Astrocyte (in vitro differentiated cells and primary cell): ENCODE results near the gene ZBTB44. TPM values are rescaled to one million over a fixed set of nuclear protein-coding genes. Genes with fewer than 3 reads are reported as not detected.
"Not testable (repeated sequence)": the region's sequence is repeated elsewhere in the genome, so short reads cannot be mapped to it uniquely, and the experiment has no call there.

Experiments
- DNase-seq: peaks from one replicate; pipeline ENCODE4 v3.0.0-alpha.2; 2010; ENCODE audit warnings: low read depth
- FAIRE-seq: peaks from 2 replicates; lab custom pipeline; 2011; peaks lifted over from hg19 to GRCh38; lab: Jason Lieb, UNC
- H2AFZ ChIP-seq: 2 replicates; pipeline ENCODE4 v1.6.0; 2012; ENCODE audit warnings: low read depth, low read length, inconsistent platforms
- H3K27ac ChIP-seq: 2 replicates; pipeline ENCODE4 v1.5.1; 2011; ENCODE audit warnings: low read depth, low read length, inconsistent platforms
- H3K27me3 ChIP-seq: 2 replicates; pipeline ENCODE4 v1.6.0; 2011; ENCODE audit warnings: low read length, inconsistent platforms; ENCODE audit not compliant: insufficient read depth
- H3K36me3 ChIP-seq: 2 replicates; pipeline ENCODE4 v1.5.1; 2011; ENCODE audit warnings: low read length, inconsistent platforms; ENCODE audit not compliant: insufficient read depth
- H3K4me1 ChIP-seq: 2 replicates; pipeline ENCODE4 v1.5.1; 2011; ENCODE audit warnings: low read length, inconsistent platforms; ENCODE audit not compliant: insufficient read depth
- H3K4me2 ChIP-seq: 2 replicates; pipeline ENCODE4 v1.6.0; 2012; ENCODE audit warnings: low read length, inconsistent platforms
- H3K4me3 ChIP-seq: 2 replicates; pipeline ENCODE4 v1.5.1; 2011; ENCODE audit warnings: low read depth, mild to moderate bottlenecking, low read length, inconsistent platforms; ENCODE audit not compliant: insufficient read depth
- H3K79me2 ChIP-seq: 2 replicates; pipeline ENCODE4 v1.6.0; 2012; ENCODE audit warnings: mild to moderate bottlenecking, low read length, inconsistent platforms; ENCODE audit not compliant: insufficient read depth
- H3K9ac ChIP-seq: 2 replicates; pipeline ENCODE4 v1.6.0; 2012; ENCODE audit warnings: mild to moderate bottlenecking, low read length, inconsistent platforms
- H3K9me3 ChIP-seq: 2 replicates; pipeline ENCODE4 v1.5.1; 2012; ENCODE audit warnings: low read depth, mild to moderate bottlenecking, low read length, inconsistent platforms; ENCODE audit not compliant: insufficient read depth
- H4K20me1 ChIP-seq: 2 replicates; pipeline ENCODE4 v1.6.0; 2012; ENCODE audit warnings: low read length, inconsistent platforms; ENCODE audit not compliant: insufficient read depth
- H3K27ac Mint-ChIP-seq: one replicate; pipeline ENCODE4 v1.8.0; 2021; ENCODE audit warnings: mild to moderate bottlenecking, mixed read lengths; ENCODE audit not compliant: unreplicated experiment
- H3K27me3 Mint-ChIP-seq: one replicate; pipeline ENCODE4 v1.8.0; 2021; ENCODE audit warnings: low read depth, mixed read lengths; ENCODE audit not compliant: unreplicated experiment
- H3K36me3 Mint-ChIP-seq: one replicate; pipeline ENCODE4 v1.8.0; 2021; ENCODE audit warnings: low read depth, mixed read lengths; ENCODE audit not compliant: unreplicated experiment
- H3K4me1 Mint-ChIP-seq: one replicate; pipeline ENCODE4 v1.8.0; 2021; ENCODE audit warnings: low read depth, mixed read lengths; ENCODE audit not compliant: unreplicated experiment
- H3K4me3 Mint-ChIP-seq: one replicate; pipeline ENCODE4 v1.8.0; 2021; ENCODE audit warnings: mild to moderate bottlenecking, moderate library complexity, mixed read lengths; ENCODE audit not compliant: unreplicated experiment
- H3K9me3 Mint-ChIP-seq: one replicate; pipeline ENCODE4 v1.8.0; 2021; ENCODE audit warnings: mild to moderate bottlenecking, mixed read lengths; ENCODE audit not compliant: unreplicated experiment
- EZH2 ChIP-seq: IDR thresholded peaks from 2 replicates; pipeline ENCODE4 v1.6.1; 2012; ENCODE audit warnings: mild to moderate bottlenecking, low read length, inconsistent platforms; ENCODE audit not compliant: insufficient read depth
- total RNA-seq: library from RNA; stranded (reverse); gene quantifications from 2 replicates; pipeline ENCODE4 v1.2.1, GENCODE V29; 2021
- TF ChIP-seq, protein P1 (sequence below): IDR thresholded peaks from 2 replicates; pipeline ENCODE4 v1.5.1; 2011; ENCODE audit warnings: low read depth, mild to moderate bottlenecking, inconsistent platforms, low read length, moderate library complexity; ENCODE audit not compliant: insufficient read depth

Gene ZBTB44
- total RNA-seq, 1 donor from 2014 or later: 25.3 TPM

DNA sequence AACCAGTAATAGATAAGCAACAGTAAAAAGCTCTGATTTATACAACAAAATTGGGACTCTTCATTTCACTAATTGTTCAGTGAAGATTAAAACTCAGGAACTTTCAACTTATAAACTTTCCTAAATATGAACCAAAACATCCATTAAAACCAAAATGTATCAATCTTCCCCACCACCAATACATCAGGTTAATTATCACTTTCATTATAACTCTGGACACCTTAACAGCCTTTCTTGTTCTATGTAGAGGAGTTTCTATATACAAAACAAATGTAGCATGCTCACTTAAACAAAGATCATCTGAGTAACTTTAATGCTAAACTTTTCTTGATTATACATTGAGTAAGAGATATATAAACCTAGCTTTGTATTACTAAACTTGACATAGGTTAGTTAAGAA is 80.4 kb downstream of the ZBTB44 start:
- H4K20me1 ChIP-seq: no peaks in the 10 kb centered on the region
- no peaks in the 10 kb centered on the region for H3K79me2 ChIP-seq
- H3K9me3 Mint-ChIP-seq: no peaks in the 10 kb centered on the region
- H3K4me1 ChIP-seq: no peaks in the 10 kb centered on the region
- no peaks in the 10 kb centered on the region for H3K27me3 ChIP-seq
- no peak overlapping the region for H3K27ac ChIP-seq
- no peak overlapping the region for H3K9ac ChIP-seq
- H3K4me1 Mint-ChIP-seq: no peaks in the 10 kb centered on the region
- no peak overlapping the region for H3K4me2 ChIP-seq
- FAIRE-seq (no peak), DNase-seq (no peak)
- no peaks in the 10 kb centered on the region for H3K27me3 Mint-ChIP-seq
- no peak for TF ChIP-seq EZH2
- TF ChIP-seq, protein P1, sequence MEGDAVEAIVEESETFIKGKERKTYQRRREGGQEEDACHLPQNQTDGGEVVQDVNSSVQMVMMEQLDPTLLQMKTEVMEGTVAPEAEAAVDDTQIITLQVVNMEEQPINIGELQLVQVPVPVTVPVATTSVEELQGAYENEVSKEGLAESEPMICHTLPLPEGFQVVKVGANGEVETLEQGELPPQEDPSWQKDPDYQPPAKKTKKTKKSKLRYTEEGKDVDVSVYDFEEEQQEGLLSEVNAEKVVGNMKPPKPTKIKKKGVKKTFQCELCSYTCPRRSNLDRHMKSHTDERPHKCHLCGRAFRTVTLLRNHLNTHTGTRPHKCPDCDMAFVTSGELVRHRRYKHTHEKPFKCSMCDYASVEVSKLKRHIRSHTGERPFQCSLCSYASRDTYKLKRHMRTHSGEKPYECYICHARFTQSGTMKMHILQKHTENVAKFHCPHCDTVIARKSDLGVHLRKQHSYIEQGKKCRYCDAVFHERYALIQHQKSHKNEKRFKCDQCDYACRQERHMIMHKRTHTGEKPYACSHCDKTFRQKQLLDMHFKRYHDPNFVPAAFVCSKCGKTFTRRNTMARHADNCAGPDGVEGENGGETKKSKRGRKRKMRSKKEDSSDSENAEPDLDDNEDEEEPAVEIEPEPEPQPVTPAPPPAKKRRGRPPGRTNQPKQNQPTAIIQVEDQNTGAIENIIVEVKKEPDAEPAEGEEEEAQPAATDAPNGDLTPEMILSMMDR: no peak
- no peaks in the 10 kb centered on the region for H3K36me3 Mint-ChIP-seq
- no peak overlapping the region for H3K27ac Mint-ChIP-seq
- no peak overlapping the region for H3K4me3 Mint-ChIP-seq
- H3K9me3 ChIP-seq: no peaks in the 10 kb centered on the region
- no peak overlapping the region for H2AFZ ChIP-seq
- peaks cover 5% of the 10 kb centered on the region for H3K36me3 ChIP-seq
- no peak overlapping the region for H3K4me3 ChIP-seq

DNA sequence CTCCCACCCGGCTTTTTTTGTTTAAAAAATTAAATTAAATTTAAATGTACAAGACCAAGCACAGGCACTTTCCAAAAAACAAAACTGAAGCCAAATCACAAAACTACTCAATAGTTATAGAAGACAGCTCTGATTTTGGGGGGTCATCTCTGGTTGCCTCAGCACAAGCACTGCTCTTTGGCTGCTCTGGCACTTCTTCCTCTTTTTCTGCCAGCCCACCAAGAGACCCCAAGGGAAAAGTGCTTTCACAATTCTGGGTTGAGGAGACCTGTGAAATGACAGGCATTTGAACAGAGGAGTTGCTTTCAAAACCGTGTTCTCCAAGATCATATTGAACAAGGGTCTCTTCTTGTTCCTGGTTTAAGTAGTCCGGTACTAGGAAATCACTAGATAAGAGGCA is 80.8 kb downstream of the ZBTB44 start:
- not testable (repeated sequence) for H3K4me3 ChIP-seq, H3K27ac Mint-ChIP-seq

DNA sequence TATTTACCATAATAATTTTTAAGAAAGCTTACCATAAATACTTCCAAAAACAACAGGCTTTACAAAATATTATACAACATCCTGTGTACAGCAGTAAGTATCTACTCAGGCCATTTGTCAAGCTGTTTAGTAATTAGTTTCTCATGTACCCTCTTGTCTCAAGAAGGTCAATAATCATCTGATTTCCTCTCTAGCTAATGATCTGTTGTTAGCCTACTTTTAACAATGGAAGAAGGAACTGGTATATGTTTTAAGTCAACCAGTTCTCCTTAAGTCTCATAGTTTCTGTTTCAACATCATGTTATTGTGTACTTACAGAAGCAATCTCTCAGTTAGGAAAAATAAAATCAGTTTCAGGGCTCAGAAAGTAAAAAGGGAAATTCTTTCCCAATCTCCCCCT is 81.2 kb downstream of the ZBTB44 start:
- H3K4me1 Mint-ChIP-seq, H3K27me3 ChIP-seq, H3K27ac ChIP-seq, H3K36me3 ChIP-seq, H3K9me3 Mint-ChIP-seq, DNase-seq, H3K4me3 ChIP-seq, H3K27ac Mint-ChIP-seq, H3K4me2 ChIP-seq, H4K20me1 ChIP-seq, H3K27me3 Mint-ChIP-seq, H3K4me3 Mint-ChIP-seq, H3K4me1 ChIP-seq, H3K79me2 ChIP-seq, H3K9me3 ChIP-seq, H3K9ac ChIP-seq, H3K36me3 Mint-ChIP-seq, H2AFZ ChIP-seq: not testable (repeated sequence)
- FAIRE-seq: peak; percentile 92

More for the DNA sequence above, 80.8 kb downstream of the ZBTB44 start:
- H4K20me1 ChIP-seq, H3K9me3 ChIP-seq, H3K4me1 Mint-ChIP-seq, H2AFZ ChIP-seq, H3K4me3 Mint-ChIP-seq, H3K9ac ChIP-seq, H3K9me3 Mint-ChIP-seq, H3K79me2 ChIP-seq, H3K36me3 Mint-ChIP-seq, FAIRE-seq, H3K36me3 ChIP-seq, DNase-seq, H3K27me3 ChIP-seq, H3K27me3 Mint-ChIP-seq, H3K27ac ChIP-seq, H3K4me2 ChIP-seq, H3K4me1 ChIP-seq: not testable (repeated sequence)

DNA sequence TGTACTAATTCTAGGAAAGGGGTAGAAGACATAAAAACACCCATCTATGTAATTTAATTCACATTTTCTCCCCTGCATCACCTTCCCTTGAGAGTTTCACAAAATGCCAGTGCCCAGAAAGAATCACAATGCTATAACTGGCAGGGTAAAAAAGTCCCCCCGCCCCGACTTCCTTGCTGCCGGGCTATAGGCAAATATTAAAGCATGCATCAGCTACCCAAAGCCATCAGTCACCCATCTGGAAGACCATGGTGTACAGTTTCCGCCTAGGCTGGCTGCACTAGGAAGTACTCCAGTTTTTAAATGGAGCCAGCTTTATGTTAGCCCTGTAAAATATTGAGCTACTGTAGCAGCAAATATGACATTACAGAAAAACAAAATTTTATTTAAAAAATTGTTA is 87.3 kb downstream of the ZBTB44 start:
- Histone ChIP-seq H2AFZ (no peak overlapping the region), H3K9ac (no peak overlapping the region), H3K4me2 (no peak overlapping the region), H3K4me3 (no peak overlapping the region), H3K9me3 (no peaks in the 10 kb centered on the region), H4K20me1 (no peaks in the 10 kb centered on the region), H3K4me1 (no peaks in the 10 kb centered on the region), H3K36me3 (no peaks in the 10 kb centered on the region), H3K27me3 (no peaks in the 10 kb centered on the region), H3K27ac (no peak overlapping the region), H3K79me2 (no peaks in the 10 kb centered on the region)
- H3K4me3 Mint-ChIP-seq: no peak overlapping the region
- H3K9me3 Mint-ChIP-seq: peaks cover 5% of the 10 kb centered on the region
- DNase-seq (no peak), FAIRE-seq (no peak)
- TF ChIP-seq, protein P1: no peak
- no peak for TF ChIP-seq EZH2
- peaks cover 2% of the 10 kb centered on the region for H3K27me3 Mint-ChIP-seq
- H3K4me1 Mint-ChIP-seq: no peaks in the 10 kb centered on the region
- peaks cover 4% of the 10 kb centered on the region for H3K36me3 Mint-ChIP-seq
- no peak overlapping the region for H3K27ac Mint-ChIP-seq
